Transverse colon (tissue), 4 donors: Measurements from ENCODE around the gene DACT3.

Experiments used
- POLR2A ChIP-seq: fragments of 450-650 bp; IDR thresholded peaks from one replicate; pipeline ENCODE4 v1.6.1; 2016; ENCODE audit warnings: antibody characterized with exemption, mild to moderate bottlenecking, moderate library complexity
- POLR2AphosphoS5 ChIP-seq, 3 donors: sonication (generic); formaldehyde crosslinking; IDR thresholded peaks; one replicate each; pipeline ENCODE4 v1.6.1; 2016; ENCODE audit warnings: antibody characterized with exemption in 3 of 3
- TF ChIP-seq, protein P1 (sequence below), 5 experiments: fragments of 200-600 bp in 3 of 5; fragments of 450-650 bp in 2 of 5; sonication (generic) in 3 of 5; IDR thresholded peaks; 1 replicate in 2 of 5; 2 replicates in 3 of 5; pipeline ENCODE4 v1.5.1; 2016 to 2017; ENCODE audit warnings: antibody characterized with exemption in 5 of 5, inconsistent platforms in 3 of 5, mild to moderate bottlenecking in 2 of 5, moderate library complexity in 1 of 5

DNA sequence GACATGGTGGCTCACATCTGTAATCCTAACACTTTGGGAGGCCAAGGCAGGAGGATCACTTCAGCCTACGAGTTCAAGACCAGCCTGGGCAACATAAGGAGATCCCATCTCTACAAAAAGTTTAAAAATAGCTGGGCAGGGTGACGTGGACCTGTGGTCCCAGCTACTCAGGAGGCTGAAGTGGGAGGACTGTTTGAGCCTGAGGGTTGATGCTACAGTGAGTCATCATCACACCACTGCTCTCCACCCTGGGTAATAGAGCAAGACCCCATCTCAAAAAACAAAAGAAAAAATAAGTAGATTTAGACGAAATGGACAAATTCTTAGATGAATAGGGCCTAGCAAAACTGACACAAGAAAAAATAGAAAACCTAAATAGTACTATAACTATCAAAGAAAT lies 14.6 kb downstream of the DACT3 start:
- TF ChIP-seq, protein P1, sequence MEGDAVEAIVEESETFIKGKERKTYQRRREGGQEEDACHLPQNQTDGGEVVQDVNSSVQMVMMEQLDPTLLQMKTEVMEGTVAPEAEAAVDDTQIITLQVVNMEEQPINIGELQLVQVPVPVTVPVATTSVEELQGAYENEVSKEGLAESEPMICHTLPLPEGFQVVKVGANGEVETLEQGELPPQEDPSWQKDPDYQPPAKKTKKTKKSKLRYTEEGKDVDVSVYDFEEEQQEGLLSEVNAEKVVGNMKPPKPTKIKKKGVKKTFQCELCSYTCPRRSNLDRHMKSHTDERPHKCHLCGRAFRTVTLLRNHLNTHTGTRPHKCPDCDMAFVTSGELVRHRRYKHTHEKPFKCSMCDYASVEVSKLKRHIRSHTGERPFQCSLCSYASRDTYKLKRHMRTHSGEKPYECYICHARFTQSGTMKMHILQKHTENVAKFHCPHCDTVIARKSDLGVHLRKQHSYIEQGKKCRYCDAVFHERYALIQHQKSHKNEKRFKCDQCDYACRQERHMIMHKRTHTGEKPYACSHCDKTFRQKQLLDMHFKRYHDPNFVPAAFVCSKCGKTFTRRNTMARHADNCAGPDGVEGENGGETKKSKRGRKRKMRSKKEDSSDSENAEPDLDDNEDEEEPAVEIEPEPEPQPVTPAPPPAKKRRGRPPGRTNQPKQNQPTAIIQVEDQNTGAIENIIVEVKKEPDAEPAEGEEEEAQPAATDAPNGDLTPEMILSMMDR (IDR thresholded peaks at IDR 0.05): no peak
- TF ChIP-seq POLR2A (no peak), POLR2AphosphoS5 (IDR thresholded peaks at IDR 0.05) (no peak)
